DND-41 (cell line): ENCODE data around the gene TCEA2.

ENCODE experiments used
- ATAC-seq: fragments of 200-7000 bp; cut with Tn5 transposase; 3 replicates; pipeline ENCODE4 v1.9.1; 2021; ENCODE audit warnings: low read depth; ENCODE audit not compliant: insufficient read depth
- DNase-seq: peaks from one replicate; pipeline ENCODE4 v3.0.0-alpha.2; 2020
- H2AFZ ChIP-seq: 2 replicates; pipeline ENCODE4 v1.6.0; 2012; ENCODE audit warnings: low read depth, low read length
- H3K27ac ChIP-seq: 2 replicates; pipeline ENCODE4 v1.5.1; 2012; ENCODE audit warnings: low read length, inconsistent platforms
- H3K27me3 ChIP-seq: fragments of 200-600 bp; sonication (generic); 2 replicates; pipeline ENCODE4 v1.6.0; 2012; ENCODE audit warnings: low read length, mild to moderate bottlenecking, inconsistent platforms; ENCODE audit not compliant: insufficient read depth, poor library complexity
- H3K36me3 ChIP-seq: 2 replicates; pipeline ENCODE4 v1.5.1; 2012; ENCODE audit warnings: low read length, inconsistent platforms; ENCODE audit not compliant: insufficient read depth
- H3K4me1 ChIP-seq: 2 replicates; pipeline ENCODE4 v1.5.1; 2012; ENCODE audit warnings: mild to moderate bottlenecking, low read length; ENCODE audit not compliant: insufficient read depth
- H3K4me2 ChIP-seq: 2 replicates; pipeline ENCODE4 v1.6.0; 2012; ENCODE audit warnings: mild to moderate bottlenecking, moderate library complexity, low read length, inconsistent platforms; ENCODE audit not compliant: insufficient read depth
- H3K4me3 ChIP-seq, 2 experiments: fragments of 200-600 bp in 1 of 2; shearing (Covaris generic) in 1 of 2; 2 replicates each; pipeline ENCODE4 v1.5.1; 2012 to 2016; ENCODE audit warnings: inconsistent platforms in 2 of 2, low read length in 2 of 2, mild to moderate bottlenecking in 2 of 2, low read depth in 1 of 2, moderate library complexity in 1 of 2
- H3K79me2 ChIP-seq: 2 replicates; pipeline ENCODE4 v1.6.0; 2012; ENCODE audit warnings: low read length, inconsistent platforms; ENCODE audit not compliant: insufficient read depth
- H3K9ac ChIP-seq: 2 replicates; pipeline ENCODE4 v1.6.0; 2012; ENCODE audit warnings: low read depth, mild to moderate bottlenecking, inconsistent platforms, low read length, moderate library complexity
- H3K9me3 ChIP-seq: 2 replicates; pipeline ENCODE4 v1.5.1; 2012; ENCODE audit warnings: low read length, moderate library complexity, mild to moderate bottlenecking, inconsistent platforms; ENCODE audit not compliant: insufficient read depth, severe bottlenecking
- H4K20me1 ChIP-seq: 2 replicates; pipeline ENCODE4 v1.6.0; 2012; ENCODE audit warnings: low read length; ENCODE audit not compliant: insufficient read depth
- CTCF ChIP-seq: IDR thresholded peaks from 2 replicates; pipeline ENCODE4 v1.5.1; 2012; ENCODE audit warnings: borderline replicate concordance, low read length, moderate library complexity, mild to moderate bottlenecking; ENCODE audit not compliant: poor library complexity, severe bottlenecking; ENCODE audit errors: extremely low read depth
- EZH2 ChIP-seq: IDR thresholded peaks from 3 replicates; pipeline ENCODE4 v1.6.1; 2012; ENCODE audit warnings: borderline replicate concordance, low read depth, mild to moderate bottlenecking, moderate library complexity, low read length, inconsistent platforms; ENCODE audit not compliant: severe bottlenecking

Gene TCEA2

GRCh38 chr20:64072498-64073063, 9.6 kb downstream of the TCEA2 start:
- peaks cover 28% of the 10 kb centered on the region; the same call in 1 of the 2 replicates for H4K20me1 ChIP-seq
- no peak overlapping the region for H3K9ac ChIP-seq
- no peak overlapping the region for H2AFZ ChIP-seq
- H3K4me1 ChIP-seq, result no peaks in the 10 kb centered on the region
- no peak overlapping the region for H3K4me2 ChIP-seq
- H3K4me3 ChIP-seq, result no peak overlapping the region
- no peak overlapping the region for H3K27ac ChIP-seq
- H3K36me3 ChIP-seq, result peaks cover 36% of the 10 kb centered on the region
- no peak for DNase-seq
- TF ChIP-seq EZH2 (no peak), CTCF (no peak)
- no peaks in the 10 kb centered on the region for H3K27me3 ChIP-seq
- no peak for ATAC-seq
- no peaks in the 10 kb centered on the region for H3K79me2 ChIP-seq
- no peaks in the 10 kb centered on the region for H3K9me3 ChIP-seq

DNA sequence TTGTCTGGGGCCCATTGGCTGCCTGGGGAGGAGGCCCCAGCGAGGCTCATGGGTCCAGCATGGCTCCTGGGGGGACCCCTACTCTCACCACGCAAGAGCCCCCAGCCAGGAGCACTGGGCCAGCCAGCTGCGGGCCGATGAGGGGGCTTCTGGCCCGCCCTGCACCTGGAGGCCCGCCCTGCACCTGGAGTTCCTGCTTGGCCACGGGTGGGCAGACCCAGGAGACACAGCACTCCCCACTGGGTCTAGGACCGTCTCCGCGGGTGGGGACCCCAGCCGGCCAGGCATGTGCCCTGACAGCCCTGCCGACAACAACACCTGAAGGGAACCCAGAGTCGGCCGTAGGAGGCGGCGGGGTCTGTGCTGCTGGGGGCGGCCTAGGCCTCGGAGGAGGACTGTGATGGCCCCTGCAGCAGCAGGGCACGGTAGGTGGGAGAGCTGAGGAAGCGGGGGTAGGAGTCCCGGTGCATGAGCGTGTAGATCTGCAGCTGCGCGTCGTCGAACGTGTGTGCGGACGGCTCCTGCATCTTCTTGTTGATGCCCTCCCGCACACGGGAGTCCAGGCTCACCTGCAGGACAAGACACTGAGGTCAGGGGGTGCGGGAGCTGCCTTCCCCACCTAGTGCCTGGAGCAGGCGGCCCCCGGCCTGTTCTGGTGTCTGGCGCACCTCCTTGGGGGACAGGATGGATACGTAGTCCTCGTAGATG, 10.6 kb downstream of the TCEA2 start:
- H3K9ac ChIP-seq, result no peak overlapping the region
- H3K36me3 ChIP-seq, result peaks cover 36% of the 10 kb centered on the region
- H3K27ac ChIP-seq, result no peak overlapping the region
- ATAC-seq (no peak), DNase-seq (no peak)
- peaks cover 37% of the 10 kb centered on the region for H4K20me1 ChIP-seq
- TF ChIP-seq CTCF (no peak), EZH2 (no peak)
- H3K27me3 ChIP-seq, result no peaks in the 10 kb centered on the region
- H3K9me3 ChIP-seq, result no peaks in the 10 kb centered on the region
- H2AFZ ChIP-seq, result no peak overlapping the region
- H3K79me2 ChIP-seq, result peaks cover 6% of the 10 kb centered on the region
- H3K4me2 ChIP-seq, result no peak overlapping the region
- no peak overlapping the region for H3K4me3 ChIP-seq
- peaks cover 10% of the 10 kb centered on the region for H3K4me1 ChIP-seq

DNA sequence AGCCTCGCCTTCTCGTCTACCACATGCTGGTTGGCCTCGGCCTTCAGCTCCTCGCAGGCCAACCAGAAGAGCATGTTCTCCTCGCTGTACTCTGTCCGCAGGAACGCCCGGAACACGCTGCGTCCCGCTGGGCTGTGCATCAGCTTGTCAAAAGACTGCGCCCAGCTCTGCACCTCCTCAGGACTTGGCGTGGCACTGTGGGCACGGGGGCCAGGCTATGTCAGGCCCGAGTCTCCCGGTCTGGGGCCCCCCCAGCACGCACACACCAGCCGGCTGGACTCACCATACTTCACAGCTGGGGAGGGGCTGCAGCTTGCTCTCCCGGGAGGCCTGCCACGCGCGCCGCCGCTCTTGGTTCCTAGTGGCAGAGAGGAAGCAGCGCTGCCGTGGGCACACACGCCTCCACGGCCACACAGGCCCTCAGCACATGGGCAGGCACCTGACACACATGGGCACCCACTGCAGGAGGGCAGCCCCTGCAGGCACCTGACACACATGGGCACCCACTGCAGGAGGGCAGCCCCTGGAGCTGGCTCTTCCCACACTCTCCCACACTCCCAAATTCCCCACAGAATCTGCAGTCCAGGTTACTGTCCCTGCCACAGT, 11.3 kb downstream of the TCEA2 start:
- Histone ChIP-seq H4K20me1 (peaks cover 35% of the 10 kb centered on the region), H3K36me3 (peaks cover 36% of the 10 kb centered on the region), H3K4me2 (no peak overlapping the region), H3K79me2 (peaks cover 12% of the 10 kb centered on the region), H3K4me3 (no peak overlapping the region), H3K27ac (no peak overlapping the region), H3K9me3 (no peaks in the 10 kb centered on the region), H2AFZ (no peak overlapping the region), H3K4me1 (peaks cover 16% of the 10 kb centered on the region), H3K27me3 (no peaks in the 10 kb centered on the region), H3K9ac (no peak overlapping the region)
- DNase-seq (no peak), ATAC-seq (no peak)
- TF ChIP-seq CTCF (no peak), EZH2 (no peak)
